Measurements from ENCODE around the gene RIPOR2.
"Not testable (repeated sequence)": the region's sequence is repeated elsewhere in the genome, so short reads cannot be mapped to it uniquely, and the experiment has no call there.

The RIPOR2 gene

GRCh38 chr6:24775520-24776058 lies 160.2 kb downstream of the RIPOR2 start:
- TF ChIP-seq, protein P1, sequence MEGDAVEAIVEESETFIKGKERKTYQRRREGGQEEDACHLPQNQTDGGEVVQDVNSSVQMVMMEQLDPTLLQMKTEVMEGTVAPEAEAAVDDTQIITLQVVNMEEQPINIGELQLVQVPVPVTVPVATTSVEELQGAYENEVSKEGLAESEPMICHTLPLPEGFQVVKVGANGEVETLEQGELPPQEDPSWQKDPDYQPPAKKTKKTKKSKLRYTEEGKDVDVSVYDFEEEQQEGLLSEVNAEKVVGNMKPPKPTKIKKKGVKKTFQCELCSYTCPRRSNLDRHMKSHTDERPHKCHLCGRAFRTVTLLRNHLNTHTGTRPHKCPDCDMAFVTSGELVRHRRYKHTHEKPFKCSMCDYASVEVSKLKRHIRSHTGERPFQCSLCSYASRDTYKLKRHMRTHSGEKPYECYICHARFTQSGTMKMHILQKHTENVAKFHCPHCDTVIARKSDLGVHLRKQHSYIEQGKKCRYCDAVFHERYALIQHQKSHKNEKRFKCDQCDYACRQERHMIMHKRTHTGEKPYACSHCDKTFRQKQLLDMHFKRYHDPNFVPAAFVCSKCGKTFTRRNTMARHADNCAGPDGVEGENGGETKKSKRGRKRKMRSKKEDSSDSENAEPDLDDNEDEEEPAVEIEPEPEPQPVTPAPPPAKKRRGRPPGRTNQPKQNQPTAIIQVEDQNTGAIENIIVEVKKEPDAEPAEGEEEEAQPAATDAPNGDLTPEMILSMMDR (conservative IDR thresholded peaks at IDR 0.05), result no peak
- peak overlapping the region; percentile 85 for H3K27ac ChIP-seq

DNA sequence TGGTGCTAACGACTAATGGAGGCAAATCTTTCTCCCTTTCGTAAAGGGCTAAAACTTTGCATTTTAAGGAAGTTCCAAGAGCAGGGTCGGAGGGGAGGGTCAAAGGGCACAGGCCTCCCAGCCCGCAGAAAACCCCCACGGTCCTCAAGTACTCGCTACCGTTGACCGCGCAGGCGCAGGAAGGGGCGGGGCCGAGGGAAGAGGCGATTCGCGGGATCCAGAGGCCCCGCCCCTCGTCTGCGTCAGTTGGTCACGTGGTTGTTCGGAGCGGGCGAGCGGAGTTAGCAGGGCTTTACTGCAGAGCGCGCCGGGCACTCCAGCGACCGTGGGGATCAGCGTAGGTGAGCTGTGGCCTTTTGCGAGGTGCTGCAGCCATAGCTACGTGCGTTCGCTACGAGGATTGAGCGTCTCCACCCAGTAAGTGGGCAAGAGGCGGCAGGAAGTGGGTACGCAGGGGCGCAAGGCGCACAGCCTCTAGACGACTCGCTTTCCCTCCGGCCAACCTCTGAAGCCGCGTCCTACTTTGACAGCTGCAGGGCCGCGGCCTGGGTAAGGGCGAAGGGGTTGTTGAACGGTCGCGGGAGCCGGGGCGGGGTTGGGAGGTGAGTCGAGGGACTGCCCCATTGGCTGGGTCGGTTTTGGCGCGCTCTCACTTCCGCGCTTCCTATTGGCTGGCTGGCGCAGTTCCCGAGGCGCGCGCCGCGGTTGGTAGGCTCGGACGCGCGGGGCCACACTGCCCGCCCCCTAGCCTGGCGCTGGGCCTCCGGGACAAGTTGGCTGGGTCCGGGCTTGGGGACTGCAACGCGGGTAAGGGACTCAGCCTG lies 160.9 kb downstream of the RIPOR2 start, which contains the start of gene GMNN:
Gene GMNN, plus strand, starts transcription at position 242 of the 824 bp plus-strand sequence. CDS start 2,310 bp downstream, outside the sequence.
- TF ChIP-seq, protein P1 (conservative IDR thresholded peaks at IDR 0.05), result no peak

GRCh38 chr6:24768361-24768760 lies 167.4 kb downstream of the RIPOR2 start:
- no peak overlapping the region for H3K27ac ChIP-seq
- TF ChIP-seq, protein P1 (conservative IDR thresholded peaks at IDR 0.05), result no peak

More for the DNA sequence above, 160.9 kb downstream of the RIPOR2 start, which contains the start of gene GMNN:
- H3K27ac ChIP-seq, result peak within 1 kb of the TSS; percentile 85

GRCh38 chr6:24766680-24767462 lies 168.9 kb downstream of the RIPOR2 start:
- TF ChIP-seq, protein P1 (conservative IDR thresholded peaks at IDR 0.05), result peak; percentile 80
- peak overlapping the region; percentile 35; the same call in 1 of the 2 replicates for H3K27ac ChIP-seq

GRCh38 chr6:24765968-24766367 lies 169.8 kb downstream of the RIPOR2 start:
- H3K27ac ChIP-seq, result peak overlapping the region; percentile 35; the same call in 1 of the 2 replicates

GRCh38 chr6:24764833-24765828 lies 170.6 kb downstream of the RIPOR2 start:
- H3K27ac ChIP-seq, result not testable (repeated sequence)

DNA sequence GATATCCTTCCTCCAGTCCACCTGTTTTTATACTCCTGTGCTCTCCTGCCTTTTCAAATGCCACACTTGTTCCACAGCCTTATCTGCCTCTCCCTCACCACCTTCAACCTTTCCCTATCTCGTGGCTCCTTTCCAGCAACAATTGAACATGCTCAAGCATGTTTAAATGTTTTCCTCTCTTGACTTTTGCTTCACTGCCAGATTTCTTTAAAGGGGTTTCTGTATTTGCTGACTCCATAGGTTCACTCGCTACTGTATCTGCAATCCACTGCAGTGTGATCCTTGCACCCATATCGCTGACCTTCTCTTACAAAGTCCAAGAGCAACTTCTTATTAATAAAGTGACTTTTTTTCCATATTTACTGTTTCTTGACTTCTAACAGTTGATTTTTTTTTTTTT lies 172.2 kb downstream of the RIPOR2 start:
- TF ChIP-seq, protein P1 (conservative IDR thresholded peaks at IDR 0.05), result no peak
- peak overlapping the region; percentile 73 for H3K27ac ChIP-seq

Data from VCaP (cell line).